GM21390 (cell line): ENCODE data around the gene AOC2.

Source experiments
- ATAC-seq: cut with Tn5 transposase; IDR thresholded peaks from one replicate; pipeline ENCODE4 v1.9.1; 2021; ENCODE audit not compliant: unreplicated experiment

The AOC2 gene

GRCh38 chr17:42844271-42844670 is at the start of gene AOC2:
TSS of gene AOC2 (plus strand) at chr17:42844580. CDS start at chr17:42844627, 47 bp downstream.
- no peak for ATAC-seq

- ATAC-seq, result no peak
Measured at GRCh38 chr17:42795061-42795460, 49.3 kb upstream of the AOC2 start.

- ATAC-seq, result no peak
Measured at GRCh38 chr17:42795465-42795864, 48.9 kb upstream of the AOC2 start.

GRCh38 chr17:42796066-42796758 is 48.2 kb upstream of the AOC2 start:
- no peak for ATAC-seq

- ATAC-seq, result no peak
Measured at GRCh38 chr17:42797067-42798007, 47.0 kb upstream of the AOC2 start.

- ATAC-seq, result no peak
Measured at GRCh38 chr17:42798011-42798382, 46.4 kb upstream of the AOC2 start.

GRCh38 chr17:42798383-42799380 is 45.7 kb upstream of the AOC2 start, which contains the start of the genes CNTD1 and COA3:
TSS of gene CNTD1 (plus strand) at chr17:42798861. CDS start at chr17:42799068, 207 bp downstream.
TSS of gene COA3 (minus strand) at chr17:42798704. CDS start at chr17:42798681, 23 bp downstream.
- ATAC-seq, result peak; percentile 69

GRCh38 chr17:42803074-42803883 is 41.1 kb upstream of the AOC2 start:
- ATAC-seq, result no peak

- no peak for ATAC-seq
Measured at GRCh38 chr17:42804918-42805367, 39.4 kb upstream of the AOC2 start.

GRCh38 chr17:42806249-42806648 is 38.1 kb upstream of the AOC2 start:
- no peak for ATAC-seq

GRCh38 chr17:42809250-42809649 is 35.1 kb upstream of the AOC2 start:
- ATAC-seq, result no peak

GRCh38 chr17:42814633-42815399 is 29.6 kb upstream of the AOC2 start:
- no peak for ATAC-seq

GRCh38 chr17:42817866-42818265 is 26.5 kb upstream of the AOC2 start:
- ATAC-seq, result no peak

GRCh38 chr17:42818379-42818778 is 26.0 kb upstream of the AOC2 start:
- ATAC-seq, result no peak

GRCh38 chr17:42819939-42820535 is 24.3 kb upstream of the AOC2 start:
- ATAC-seq, result no peak

- no peak for ATAC-seq
Measured at GRCh38 chr17:42821176-42821575, 23.2 kb upstream of the AOC2 start.

- ATAC-seq, result no peak
Measured at GRCh38 chr17:42827472-42827871, 16.9 kb upstream of the AOC2 start.

- ATAC-seq, result no peak
Measured at GRCh38 chr17:42830971-42831370, 13.4 kb upstream of the AOC2 start.
